Activated CD4-positive, alpha-beta T cell treated with anti-CD3 and anti-CD28 coated beads for 4 hours (primary cell): ENCODE results near the gene PPP2R2C.

ENCODE experiments used
- DNase-seq, 2 donors: peaks; one replicate each; pipeline ENCODE4 v3.0.0-alpha.2; 2020

The PPP2R2C gene

GRCh38 chr4:6467600-6467999, 4.8 kb downstream of the PPP2R2C start:
- no peak for DNase-seq

GRCh38 chr4:6466756-6467381, 5.5 kb downstream of the PPP2R2C start:
- no peak for DNase-seq

GRCh38 chr4:6465955-6466354, 6.5 kb downstream of the PPP2R2C start:
- DNase-seq = no peak

GRCh38 chr4:6464842-6465588, 7.4 kb downstream of the PPP2R2C start:
- DNase-seq = no peak

- no peak for DNase-seq
Observed at GRCh38 chr4:6463311-6464289, 8.8 kb downstream of the PPP2R2C start.

- no peak for DNase-seq
Observed at GRCh38 chr4:6461301-6462165, 10.9 kb downstream of the PPP2R2C start.

GRCh38 chr4:6460876-6461275, 11.5 kb downstream of the PPP2R2C start:
- DNase-seq = no peak

- DNase-seq = no peak
Observed at GRCh38 chr4:6458528-6458927, 13.9 kb downstream of the PPP2R2C start.

GRCh38 chr4:6456450-6456849, 16.0 kb downstream of the PPP2R2C start:
- DNase-seq = no peak

GRCh38 chr4:6454112-6454910, 18.1 kb downstream of the PPP2R2C start:
- DNase-seq = no peak

GRCh38 chr4:6453688-6453990, 18.8 kb downstream of the PPP2R2C start:
- DNase-seq = no peak

- DNase-seq = no peak
Observed at GRCh38 chr4:6452897-6453687, 19.3 kb downstream of the PPP2R2C start.

- no peak for DNase-seq
Observed at GRCh38 chr4:6452116-6452896, 20.1 kb downstream of the PPP2R2C start.

GRCh38 chr4:6451309-6451708, 21.1 kb downstream of the PPP2R2C start:
- DNase-seq = no peak

GRCh38 chr4:6450709-6451108, 21.7 kb downstream of the PPP2R2C start:
- DNase-seq = no peak

GRCh38 chr4:6449746-6450369, 22.6 kb downstream of the PPP2R2C start:
- DNase-seq = no peak

- DNase-seq = no peak
Observed at GRCh38 chr4:6449335-6449734, 23.1 kb downstream of the PPP2R2C start.

GRCh38 chr4:6448476-6449170, 23.8 kb downstream of the PPP2R2C start:
- no peak for DNase-seq

GRCh38 chr4:6447672-6448171, 24.7 kb downstream of the PPP2R2C start:
- no peak for DNase-seq
